Stimulated activated CD4-positive, alpha-beta T cell treated with anti-CD3 and anti-CD28 coated beads, Interleukin-4, amount 100 ng/mL, for 4 hours (primary cell): ENCODE data around the gene CTNND2.

ENCODE experiments used
- DNase-seq, 2 experiments: peaks; one replicate each; pipeline ENCODE4 v3.0.0-alpha.2; 2020

CTNND2 gene

DNA sequence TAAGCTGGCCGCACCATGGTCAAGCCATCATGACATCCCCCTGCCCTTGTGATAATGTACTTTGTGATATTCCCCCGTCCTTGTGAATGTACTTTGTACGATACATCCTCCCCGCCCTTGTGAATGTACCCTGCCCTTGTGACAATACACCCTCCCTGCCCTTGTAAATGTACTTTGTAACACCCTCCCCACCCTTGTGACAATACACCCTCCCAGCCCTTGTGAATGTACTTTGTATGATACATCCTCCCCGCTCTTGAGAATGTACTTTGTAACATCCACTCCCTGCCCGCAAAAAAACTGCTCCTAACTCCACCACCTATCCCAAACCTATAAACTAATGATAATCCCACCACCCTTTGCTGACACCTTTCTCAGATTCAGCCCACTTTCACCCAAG lies 313.8 kb downstream of the CTNND2 start:
- DNase-seq = no peak

DNA sequence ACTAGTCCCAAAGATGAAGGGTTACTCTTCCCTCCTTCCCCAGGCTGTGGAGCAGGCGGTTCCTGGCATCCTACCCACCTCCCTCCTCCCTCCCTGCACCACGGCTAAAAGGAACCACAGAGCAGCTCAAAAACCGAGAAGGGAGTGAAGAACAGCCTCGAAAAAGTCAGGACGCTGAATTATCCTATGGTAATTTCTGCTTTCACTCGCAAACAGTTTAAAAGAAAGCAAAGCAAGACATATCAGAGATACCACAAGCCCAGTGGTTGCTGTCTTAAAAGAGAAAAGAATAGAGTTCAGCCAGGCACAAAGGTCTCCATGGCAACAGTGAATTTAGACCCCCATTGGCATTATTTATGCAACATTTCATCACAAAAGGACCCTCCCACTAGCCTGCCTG lies 315.4 kb downstream of the CTNND2 start:
- DNase-seq = no peak

- no peak for DNase-seq
These were observed 320.2 kb downstream of the CTNND2 start for GRCh38 chr5:11584017-11584416.

DNA sequence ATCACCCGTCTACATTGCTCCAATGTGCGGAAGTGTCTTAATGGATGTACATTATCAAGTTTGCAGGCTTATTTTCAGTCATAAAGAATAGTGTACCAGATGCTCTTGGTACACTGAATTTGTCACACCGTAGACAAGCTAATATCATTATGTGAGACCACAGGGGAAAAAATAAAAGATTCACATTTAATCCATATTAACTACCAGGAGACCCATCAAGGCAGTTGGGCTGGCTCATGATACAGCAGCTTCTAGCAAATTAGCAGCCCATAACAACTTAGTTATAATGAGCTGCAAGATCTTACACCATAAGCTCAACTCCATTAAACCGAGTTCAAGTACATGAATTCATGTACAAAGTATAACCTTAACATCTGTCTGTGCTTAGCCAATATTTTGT lies 324.9 kb downstream of the CTNND2 start:
- no peak for DNase-seq

- no peak for DNase-seq
These were observed 329.5 kb downstream of the CTNND2 start for GRCh38 chr5:11574787-11575186.

DNA sequence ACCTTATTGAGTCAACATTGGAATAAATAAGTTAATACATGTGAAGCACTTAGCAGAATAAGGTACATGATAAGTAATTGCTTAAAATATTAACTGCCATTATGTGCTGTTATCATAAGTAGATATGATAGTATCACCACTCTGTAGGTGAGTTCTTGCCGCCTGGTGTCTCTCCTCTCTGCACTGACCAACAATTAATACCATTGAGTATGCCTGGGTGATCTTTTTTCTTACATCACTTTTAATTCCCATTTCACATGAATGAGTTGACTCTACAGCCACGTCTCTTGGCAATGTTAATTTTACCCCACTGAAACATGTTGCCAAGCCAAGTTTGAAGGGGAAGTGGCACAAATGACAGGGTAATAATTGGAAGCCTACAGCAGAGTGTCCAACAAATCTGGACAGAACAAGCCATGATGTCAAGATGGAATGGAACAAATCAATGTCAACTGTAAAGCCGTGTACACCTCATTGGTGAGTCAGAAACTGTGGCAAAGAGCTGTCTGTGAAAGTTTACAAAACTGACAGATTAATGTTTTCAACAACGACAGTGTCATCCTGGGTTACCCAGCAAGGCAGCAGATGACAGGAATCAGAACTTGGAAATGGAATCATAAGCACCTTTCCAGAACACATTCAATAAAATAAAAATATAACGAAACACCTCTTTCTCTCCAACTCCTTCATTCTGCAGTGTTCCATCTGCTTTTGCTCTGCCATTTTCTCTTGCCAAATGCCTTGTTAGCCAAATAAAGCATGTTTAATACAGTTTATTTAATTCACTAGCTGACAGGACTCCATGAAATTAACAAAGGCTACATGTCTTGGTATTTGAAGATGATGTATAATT lies 330.9 kb downstream of the CTNND2 start:
- no peak for DNase-seq

DNA sequence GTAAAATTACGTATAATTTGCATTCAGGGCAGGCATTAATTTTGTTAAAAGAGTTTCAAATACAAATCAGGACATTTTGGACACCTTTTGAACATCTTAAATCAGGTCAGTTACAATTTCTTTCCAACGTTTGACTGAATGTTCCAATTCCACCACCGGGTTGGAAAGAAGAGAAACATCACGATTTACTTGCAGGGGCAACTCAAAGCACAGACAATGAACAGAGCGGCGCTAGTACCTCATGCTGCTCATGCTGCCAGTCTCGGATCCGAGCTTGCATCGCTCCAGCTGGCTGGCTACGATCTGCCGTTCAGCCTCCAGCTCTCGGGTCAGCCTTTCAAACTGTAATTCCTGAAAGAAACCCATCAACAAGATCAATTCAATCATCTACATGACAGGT lies 339.5 kb downstream of the CTNND2 start:
- DNase-seq = no peak

- no peak for DNase-seq
These were observed 340.4 kb downstream of the CTNND2 start for GRCh38 chr5:11563822-11564221.

DNA sequence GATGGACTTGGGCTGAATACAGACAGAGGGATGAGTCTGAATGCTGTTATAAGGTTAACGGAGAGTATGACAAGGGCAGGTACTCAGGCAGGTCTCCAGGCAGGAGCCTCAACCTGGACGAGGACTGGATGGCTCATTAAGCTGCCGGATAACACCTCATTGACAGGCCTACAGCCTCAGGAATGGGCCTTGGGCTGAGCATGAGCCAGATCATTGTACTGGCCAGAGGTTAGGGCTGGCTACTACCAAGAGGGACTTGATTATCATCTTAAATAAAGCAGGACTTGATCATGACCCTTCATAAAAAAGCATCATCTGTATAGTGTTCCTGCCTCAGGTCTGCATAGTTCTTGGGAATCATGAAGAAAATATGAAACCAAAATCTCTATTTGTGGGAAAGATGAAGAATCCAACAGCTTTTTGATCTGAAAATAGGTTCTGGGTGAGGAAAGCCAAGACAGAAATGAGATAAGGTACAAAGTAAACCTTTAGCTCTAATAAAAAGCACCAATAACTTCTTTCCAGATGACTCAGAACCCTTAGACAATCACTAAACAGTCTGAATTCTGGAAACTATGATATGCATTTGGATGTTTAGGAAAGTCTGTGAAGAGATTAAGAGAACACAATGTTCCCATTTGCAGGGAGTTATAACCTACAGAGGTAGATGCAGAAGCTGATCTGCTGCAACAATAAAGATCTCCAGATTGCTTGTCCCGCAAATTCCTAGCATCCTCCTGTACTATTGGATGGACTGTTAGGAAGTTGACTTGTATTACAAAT lies 343.1 kb downstream of the CTNND2 start:
- no peak for DNase-seq

- no peak for DNase-seq
These were observed 347.2 kb downstream of the CTNND2 start for GRCh38 chr5:11557063-11557462.

- DNase-seq = no peak
These were observed 349.1 kb downstream of the CTNND2 start for GRCh38 chr5:11555171-11555570.

- no peak for DNase-seq
These were observed 356.5 kb downstream of the CTNND2 start for GRCh38 chr5:11547730-11548129.

- no peak for DNase-seq
These were observed 357.1 kb downstream of the CTNND2 start for GRCh38 chr5:11547140-11547539.

DNA sequence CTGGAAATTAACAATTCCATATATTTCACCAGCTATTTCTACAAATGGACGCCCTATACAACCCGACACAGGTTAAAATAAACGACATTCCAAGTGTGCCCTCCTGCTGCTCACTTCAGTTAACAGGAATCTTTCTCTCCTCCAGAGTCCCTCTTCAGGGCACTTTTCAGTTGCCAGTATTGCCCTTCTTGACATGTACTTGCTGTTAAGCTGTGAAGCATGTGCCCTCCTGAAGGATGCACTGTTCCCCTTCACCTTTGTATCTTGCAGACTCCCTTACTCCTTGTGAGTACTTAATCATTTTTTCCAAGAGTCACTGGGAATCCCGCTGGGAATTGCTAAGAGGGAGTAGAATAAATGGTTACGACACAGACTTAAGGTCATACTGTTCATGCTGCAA lies 364.1 kb downstream of the CTNND2 start:
- no peak for DNase-seq

DNA sequence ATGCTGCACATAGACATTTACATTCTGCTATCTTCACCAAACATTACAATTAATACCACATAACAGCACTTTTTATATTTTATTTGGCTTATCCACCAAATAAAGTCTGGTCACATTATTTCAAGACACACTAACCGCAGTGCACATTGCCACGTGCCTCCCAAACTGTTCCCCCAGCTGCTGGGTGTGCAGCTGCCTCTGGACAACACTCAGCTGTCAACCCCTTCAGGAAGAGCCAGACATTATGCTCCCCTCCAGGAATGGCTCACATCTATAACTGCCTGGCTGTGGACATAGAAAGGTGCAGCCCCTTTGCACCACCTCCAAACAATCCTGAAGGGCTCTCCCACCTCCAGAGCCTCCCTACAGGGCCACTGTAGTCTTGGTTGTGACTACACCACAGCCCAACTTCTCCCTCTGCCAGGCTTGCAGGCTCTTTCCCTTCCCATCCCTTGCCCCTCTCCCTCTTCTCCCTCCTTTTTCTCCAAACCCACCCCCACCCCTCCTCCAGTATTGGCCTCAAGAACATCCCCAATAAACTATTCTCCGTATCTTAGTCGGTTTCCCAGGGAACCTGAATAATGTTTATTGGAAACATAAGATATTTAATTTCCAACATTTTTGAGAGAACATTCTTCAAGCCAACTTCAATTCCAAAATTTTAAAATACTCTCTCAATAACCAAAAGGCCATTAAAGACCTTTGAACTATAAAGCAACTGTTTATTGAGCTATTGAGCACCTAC lies 372.3 kb downstream of the CTNND2 start:
- DNase-seq = no peak

DNA sequence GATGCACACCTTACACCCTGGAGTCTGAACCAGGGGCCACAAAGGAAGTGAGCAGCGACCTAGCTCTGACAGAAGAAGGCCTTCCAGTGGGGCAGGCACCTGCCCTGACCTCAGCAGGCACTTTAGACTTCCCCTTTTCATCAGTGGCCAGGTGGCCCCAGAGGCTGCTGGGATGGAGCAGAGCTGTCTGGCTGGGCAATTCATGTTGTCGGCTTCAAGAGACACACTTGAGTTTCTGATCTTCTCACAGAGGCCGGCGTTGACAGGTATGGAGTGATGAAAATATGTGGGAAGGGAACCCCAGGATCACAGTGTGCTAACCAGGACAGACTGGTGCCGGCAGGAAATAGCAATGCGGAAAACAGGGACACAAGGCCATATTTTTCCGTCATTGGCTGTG lies 375.5 kb downstream of the CTNND2 start:
- DNase-seq = no peak

- no peak for DNase-seq
These were observed 376.4 kb downstream of the CTNND2 start for GRCh38 chr5:11527652-11528349.

DNA sequence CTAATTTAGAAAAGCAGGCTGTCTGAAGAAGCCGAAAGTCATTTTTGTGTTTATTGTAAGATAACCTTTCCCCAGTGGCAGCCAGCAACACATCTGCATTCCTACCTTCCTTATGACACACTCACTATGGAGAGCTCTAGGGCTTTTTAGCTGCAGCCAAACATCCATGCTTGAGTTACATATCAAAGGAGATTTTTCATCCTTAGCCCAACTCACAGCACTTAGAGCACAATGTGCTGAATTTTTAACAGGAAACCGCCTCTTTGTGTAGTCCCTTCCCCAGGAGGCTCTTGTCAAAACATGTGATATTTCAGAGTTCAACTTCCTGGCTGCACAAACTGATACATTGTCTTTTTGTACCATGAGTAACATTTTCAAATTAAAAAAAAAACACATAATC lies 379.2 kb downstream of the CTNND2 start:
- no peak for DNase-seq

GRCh38 chr5:11524188-11524587 lies 380.1 kb downstream of the CTNND2 start:
- DNase-seq = no peak

- DNase-seq = no peak
These were observed 381.4 kb downstream of the CTNND2 start for GRCh38 chr5:11522796-11523195.

- no peak for DNase-seq
These were observed 383.9 kb downstream of the CTNND2 start for GRCh38 chr5:11520241-11520930.

- no peak for DNase-seq
These were observed 385.0 kb downstream of the CTNND2 start for GRCh38 chr5:11519236-11519635.
